ENCODE results near the gene ONECUT3.

The ONECUT3 gene

GRCh38 chr19:1790054-1790792, 36.9 kb downstream of the ONECUT3 start:
- Histone ChIP-seq H3K23ac (ENCODE audit: low read length) (no peak overlapping the region), H4K91ac (ENCODE audit: low read depth, low read length) (no peak overlapping the region), H3K27me3 (ENCODE audit: insufficient read depth, low read length) (no peaks in the 10 kb centered on the region), H3K79me1 (ENCODE audit: low read length) (no peaks in the 10 kb centered on the region), H3K14ac (ENCODE audit: low read length) (no peak overlapping the region), H3K4me3 (ENCODE audit: low read depth, low read length) (no peak overlapping the region), H2BK12ac (ENCODE audit: low read length) (no peak overlapping the region), H4K12ac (ENCODE audit: low read depth, low read length) (no peak overlapping the region), H2BK120ac (ENCODE audit: insufficient read depth, low read length, poor library complexity) (no peak overlapping the region), H3K4me1 (ENCODE audit: control insufficient read depth in 1 of 2, insufficient read depth in 2 of 2, low read length in 2 of 2) (peaks cover 0 to 3% of the 10 kb centered on the region in 2 experiments), H4K8ac (ENCODE audit: low read depth, low read length) (no peak overlapping the region), H3K36me3 (ENCODE audit: control insufficient read depth in 1 of 2, insufficient read depth in 2 of 2, low read length in 2 of 2) (no peaks in the 10 kb centered on the region), H2AFZ (ENCODE audit: insufficient read depth, low read length, poor library complexity) (no peak overlapping the region), H3K9me3 (ENCODE audit: insufficient read depth, low read depth, low read length) (peaks cover 9% of the 10 kb centered on the region), H2AK5ac (ENCODE audit: low read length) (no peak overlapping the region), H3K79me2 (ENCODE audit: control insufficient read depth, insufficient read depth, low read length, poor library complexity) (no peaks in the 10 kb centered on the region), H3K18ac (ENCODE audit: low read length) (no peak overlapping the region), H2BK5ac (ENCODE audit: low read depth, low read length, poor library complexity) (no peak overlapping the region), H3K4me2 (ENCODE audit: low read length) (no peak overlapping the region), H3K27ac (ENCODE audit: low read depth, low read length) (no peak overlapping the region), H3K4ac (ENCODE audit: low read depth, low read length) (no peak overlapping the region), H3K9ac (ENCODE audit: low read length) (no peak overlapping the region)
- no CpG with 5 or more reads among the region's 7 CpGs for WGBS (ENCODE audit: extremely low coverage, insufficient coverage, insufficient read length)
- DNase-seq, result no peak

- Histone ChIP-seq H3K9ac (ENCODE audit: low read length) (no peak overlapping the region), H3K18ac (ENCODE audit: low read length) (no peak overlapping the region), H3K27ac (ENCODE audit: low read depth, low read length) (no peak overlapping the region), H3K9me3 (ENCODE audit: insufficient read depth, low read depth, low read length) (peaks cover 7% of the 10 kb centered on the region), H4K12ac (ENCODE audit: low read depth, low read length) (no peak overlapping the region), H4K8ac (ENCODE audit: low read depth, low read length) (no peak overlapping the region), H3K23ac (ENCODE audit: low read length) (no peak overlapping the region), H2BK5ac (ENCODE audit: low read depth, low read length, poor library complexity) (no peak overlapping the region), H3K14ac (ENCODE audit: low read length) (no peak overlapping the region), H3K4me3 (ENCODE audit: low read depth, low read length) (no peak overlapping the region), H3K36me3 (ENCODE audit: control insufficient read depth in 1 of 2, insufficient read depth in 2 of 2, low read length in 2 of 2) (no peaks in the 10 kb centered on the region), H2BK12ac (ENCODE audit: low read length) (no peak overlapping the region), H3K4me2 (ENCODE audit: low read length) (no peak overlapping the region), H3K4me1 (ENCODE audit: control insufficient read depth in 1 of 2, insufficient read depth in 2 of 2, low read length in 2 of 2) (peaks cover 0 to 3% of the 10 kb centered on the region in 2 experiments), H4K91ac (ENCODE audit: low read depth, low read length) (no peak overlapping the region), H2BK120ac (ENCODE audit: insufficient read depth, low read length, poor library complexity) (no peak overlapping the region), H3K79me1 (ENCODE audit: low read length) (no peaks in the 10 kb centered on the region), H3K27me3 (ENCODE audit: insufficient read depth, low read length) (no peaks in the 10 kb centered on the region), H2AFZ (ENCODE audit: insufficient read depth, low read length, poor library complexity) (no peak overlapping the region), H3K4ac (ENCODE audit: low read depth, low read length) (no peak overlapping the region), H3K79me2 (ENCODE audit: control insufficient read depth, insufficient read depth, low read length, poor library complexity) (no peaks in the 10 kb centered on the region), H2AK5ac (ENCODE audit: low read length) (no peak overlapping the region)
- no peak for DNase-seq
- no CpG with 5 or more reads among the region's 14 CpGs for WGBS (ENCODE audit: extremely low coverage, insufficient coverage, insufficient read length)
These were observed 38.6 kb downstream of the ONECUT3 start for GRCh38 chr19:1791879-1792278.

- Histone ChIP-seq H3K27me3 (ENCODE audit: insufficient read depth, low read length) (no peaks in the 10 kb centered on the region), H3K79me1 (ENCODE audit: low read length) (no peaks in the 10 kb centered on the region), H3K79me2 (ENCODE audit: control insufficient read depth, insufficient read depth, low read length, poor library complexity) (no peaks in the 10 kb centered on the region), H4K8ac (ENCODE audit: low read depth, low read length) (no peak overlapping the region), H4K12ac (ENCODE audit: low read depth, low read length) (no peak overlapping the region), H2BK5ac (ENCODE audit: low read depth, low read length, poor library complexity) (no peak overlapping the region), H3K9me3 (ENCODE audit: insufficient read depth, low read depth, low read length) (peaks cover 7% of the 10 kb centered on the region), H2BK12ac (ENCODE audit: low read length) (no peak overlapping the region), H3K4me1 (ENCODE audit: control insufficient read depth in 1 of 2, insufficient read depth in 2 of 2, low read length in 2 of 2) (no peaks in the 10 kb centered on the region), H3K36me3 (ENCODE audit: control insufficient read depth in 1 of 2, insufficient read depth in 2 of 2, low read length in 2 of 2) (no peaks in the 10 kb centered on the region), H2AFZ (ENCODE audit: insufficient read depth, low read length, poor library complexity) (no peak overlapping the region), H3K23ac (ENCODE audit: low read length) (no peak overlapping the region), H4K91ac (ENCODE audit: low read depth, low read length) (no peak overlapping the region), H2AK5ac (ENCODE audit: low read length) (no peak overlapping the region), H3K4me2 (ENCODE audit: low read length) (no peak overlapping the region), H3K18ac (ENCODE audit: low read length) (no peak overlapping the region), H3K4me3 (ENCODE audit: low read depth, low read length) (no peak overlapping the region), H3K4ac (ENCODE audit: low read depth, low read length) (no peak overlapping the region), H3K9ac (ENCODE audit: low read length) (no peak overlapping the region), H3K27ac (ENCODE audit: low read depth, low read length) (no peak overlapping the region), H3K14ac (ENCODE audit: low read length) (no peak overlapping the region), H2BK120ac (ENCODE audit: insufficient read depth, low read length, poor library complexity) (no peak overlapping the region)
- no peak for DNase-seq
- no CpG with 5 or more reads among the region's 20 CpGs for WGBS (ENCODE audit: extremely low coverage, insufficient coverage, insufficient read length)
These were observed 41.3 kb downstream of the ONECUT3 start for GRCh38 chr19:1794424-1795172.

GRCh38 chr19:1796395-1797142, 43.3 kb downstream of the ONECUT3 start:
- Histone ChIP-seq H3K23ac (ENCODE audit: low read length) (no peak overlapping the region), H3K4me3 (ENCODE audit: low read depth, low read length) (no peak overlapping the region), H3K4ac (ENCODE audit: low read depth, low read length) (no peak overlapping the region), H2BK5ac (ENCODE audit: low read depth, low read length, poor library complexity) (no peak overlapping the region), H2BK12ac (ENCODE audit: low read length) (no peak overlapping the region), H3K9me3 (ENCODE audit: insufficient read depth, low read depth, low read length) (peaks cover 3% of the 10 kb centered on the region), H3K9ac (ENCODE audit: low read length) (no peak overlapping the region), H3K36me3 (ENCODE audit: control insufficient read depth in 1 of 2, insufficient read depth in 2 of 2, low read length in 2 of 2) (no peaks in the 10 kb centered on the region), H3K27me3 (ENCODE audit: insufficient read depth, low read length) (no peaks in the 10 kb centered on the region), H2AK5ac (ENCODE audit: low read length) (no peak overlapping the region), H3K79me1 (ENCODE audit: low read length) (no peaks in the 10 kb centered on the region), H3K27ac (ENCODE audit: low read depth, low read length) (no peak overlapping the region), H3K14ac (ENCODE audit: low read length) (no peak overlapping the region), H4K91ac (ENCODE audit: low read depth, low read length) (no peak overlapping the region), H3K79me2 (ENCODE audit: control insufficient read depth, insufficient read depth, low read length, poor library complexity) (no peaks in the 10 kb centered on the region), H3K18ac (ENCODE audit: low read length) (no peak overlapping the region), H2AFZ (ENCODE audit: insufficient read depth, low read length, poor library complexity) (no peak overlapping the region), H3K4me1 (ENCODE audit: control insufficient read depth in 1 of 2, insufficient read depth in 2 of 2, low read length in 2 of 2) (no peaks in the 10 kb centered on the region), H4K8ac (ENCODE audit: low read depth, low read length) (no peak overlapping the region), H4K12ac (ENCODE audit: low read depth, low read length) (no peak overlapping the region), H3K4me2 (ENCODE audit: low read length) (no peak overlapping the region), H2BK120ac (ENCODE audit: insufficient read depth, low read length, poor library complexity) (no peak overlapping the region)
- no peak for DNase-seq
- WGBS (ENCODE audit: extremely low coverage, insufficient coverage, insufficient read length), result no CpG with 5 or more reads among the region's 52 CpGs

Data from trophoblast cell (in vitro differentiated cells and primary cell).